K562 (cell line): Measurements from ENCODE around the gene CIAO2A. TPM values are rescaled to one million over a fixed set of nuclear protein-coding genes. Genes with fewer than 3 reads are reported as not detected.

Source experiments
- ARID3B ChIP-seq: fragments of 250-450 bp; sonication (Bioruptor Pico); IDR thresholded peaks from 2 replicates; pipeline ENCODE4 v1.4.0; 2020; ENCODE audit warnings: borderline replicate concordance
- HCFC1 ChIP-seq: IDR thresholded peaks from 2 replicates; pipeline ENCODE4 v1.6.1; 2012; ENCODE audit warnings: low read depth, low read length, improper control_type of control experiment
- POLR2AphosphoS2 ChIP-seq: IDR thresholded peaks from 2 replicates; pipeline ENCODE4 v1.6.1; 2012; ENCODE audit warnings: low read length, improper control_type of control experiment
- RNF2 ChIP-seq: sonication (generic); IDR thresholded peaks from 2 replicates; pipeline ENCODE4 v1.6.1; 2016
- SIRT6 ChIP-seq: IDR thresholded peaks from one replicate; pipeline ENCODE4 v1.6.1; 2012; ENCODE audit warnings: low read depth, mild to moderate bottlenecking, control low read depth, inconsistent platforms, low read length, moderate library complexity
- SMARCC2 ChIP-seq: fragments of 450-650 bp; IDR thresholded peaks from 2 replicates; pipeline ENCODE4 v1.6.1; 2017; ENCODE audit warnings: antibody characterized with exemption, moderate library complexity, mild to moderate bottlenecking, low read depth
- TRIM24 ChIP-seq, 2 experiments: fragments of 450-650 bp; IDR thresholded peaks; 2 replicates each; pipeline ENCODE4 v1.6.1; 2016
- ZNF311 ChIP-seq: fragments of 250-450 bp; sonication (Bioruptor Pico); IDR thresholded peaks from 2 replicates; pipeline ENCODE4 v1.4.0; 2020; ENCODE audit warnings: mild to moderate bottlenecking, moderate library complexity
- ZNF431 ChIP-seq: sonication (generic); formaldehyde crosslinking; IDR thresholded peaks from 2 replicates; pipeline ENCODE4 v1.8.0; 2022; ENCODE audit warnings: mild to moderate bottlenecking, missing genetic modification reagents
- ZNF511 ChIP-seq: sonication (generic); formaldehyde crosslinking; IDR thresholded peaks from 2 replicates; pipeline ENCODE4 v1.8.0; 2022; ENCODE audit warnings: mild to moderate bottlenecking, missing genetic modification reagents
- ZNF639 ChIP-seq, 2 experiments: fragments of 200-800 bp in 1 of 2; sonication (Bioruptor generic) in 1 of 2; sonication (generic) in 1 of 2; formaldehyde crosslinking in 1 of 2; IDR thresholded peaks in 1 of 2; conservative IDR thresholded peaks in 1 of 2; 2 replicates each; pipeline versions ENCODE4 v1.5.0 to v1.6.1; 2016 to 2020; ENCODE audit warnings: missing compliant biosample characterization in 1 of 2, missing genetic modification characterization in 1 of 2, missing genetic modification reagents in 1 of 2
- ZNF695 ChIP-seq: fragments of 450-650 bp; formaldehyde crosslinking; IDR thresholded peaks from 2 replicates; pipeline ENCODE4 v1.4.0; 2020; ENCODE audit warnings: mild to moderate bottlenecking, moderate library complexity
- polyA plus RNA-seq, 8 experiments: library from polyadenylated mRNA; depleted of rRNA in 4 of 8; stranded (reverse) in 5 of 8; unstranded in 3 of 8; fragments of >200 nt; fragmentation: Nextera tagmentation in 2 of 8; fragmentation: Illumina TruSeq in 1 of 8; extraction: Ambion mirVana in 2 of 8; extraction: Trizol in 1 of 8; gene quantifications; 2 replicates each; pipeline versions ENCODE4 v1.2.1 to v1.2.3, GENCODE V29; 2011 to 2014; ENCODE audit warnings: inconsistent platforms in 1 of 8, missing spikeins in 1 of 8
- total RNA-seq, 7 experiments: library from RNA; depleted of rRNA in 6 of 7; stranded (reverse); fragments of >200 nt in 6 of 7; fragmentation: Illumina TruSeq in 2 of 7; extraction: Trizol in 2 of 7; gene quantifications; 2 replicates each; pipeline versions ENCODE4 v1.2.1 to v1.2.3, GENCODE V29; 2011 to 2021; ENCODE audit warnings: low replicate concordance in 1 of 7
- TF ChIP-seq, protein P1 (sequence below): fragments of 250-450 bp; sonication (Bioruptor Pico); IDR thresholded peaks from 2 replicates; pipeline ENCODE4 v1.8.0; 2021; ENCODE audit warnings: moderate library complexity, mild to moderate bottlenecking, inconsistent platforms

Gene CIAO2A
- total and polyA plus RNA-seq, 9 of the 15 experiments (the other 6 are each of a cell fraction or from before 2014, with no cell fraction given): 161 to 429 (median 313) TPM

DNA sequence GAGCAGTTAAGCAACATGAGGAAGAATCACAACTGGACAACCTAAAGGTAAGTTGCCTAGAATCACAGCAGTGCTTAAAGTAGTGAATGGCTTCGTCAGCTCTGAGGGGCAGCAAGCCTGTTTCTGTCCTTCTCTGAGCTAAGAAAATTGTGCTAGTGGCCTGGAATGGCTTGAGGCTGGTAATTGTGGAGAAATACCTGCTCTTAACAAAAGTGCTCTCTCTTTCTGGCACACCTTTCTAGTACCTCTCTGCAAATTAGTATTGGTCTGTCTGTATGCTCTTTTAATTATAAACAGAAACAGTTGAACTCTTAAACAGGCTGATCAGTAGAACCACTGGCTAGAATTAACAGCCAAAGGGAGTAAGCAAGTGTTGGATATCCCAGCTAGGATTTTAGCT lies 13.7 kb upstream of the CIAO2A start (continued):
- TF ChIP-seq TRIM24 (IDR thresholded peaks at IDR 0.05): no peak
- TF ChIP-seq, protein P1, sequence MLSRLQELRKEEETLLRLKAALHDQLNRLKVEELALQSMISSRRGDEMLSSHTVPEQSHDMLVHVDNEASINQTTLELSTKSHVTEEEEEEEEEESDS (CRISPR knock-in tag): no peak
- no peak for TF ChIP-seq POLR2AphosphoS2
- TF ChIP-seq ZNF511: no peak
- TF ChIP-seq SMARCC2: no peak
- no peak for TF ChIP-seq ZNF431
- TF ChIP-seq ZNF639 (CRISPR knock-in tag; conservative IDR thresholded peaks at IDR 0.05 in 1 of 2, IDR thresholded peaks at IDR 0.05 in 1 of 2): no peak
- TF ChIP-seq SIRT6: no peak
- TF ChIP-seq RNF2: no peak
- no peak for TF ChIP-seq ZNF695
- no peak for TF ChIP-seq ARID3B (CRISPR knock-in tag)
- no peak for TF ChIP-seq HCFC1
- no peak for TF ChIP-seq ZNF311
